Heart right ventricle (tissue), 16 donors: ENCODE results near the gene RPGRIP1L. TPM values are rescaled to one million over a fixed set of nuclear protein-coding genes. Genes with fewer than 3 reads are reported as not detected.

ENCODE experiments used
- ATAC-seq, 8 donors: fragments of 200-7000 bp; cut with Tn5 transposase; one replicate each; pipeline ENCODE4 v1.9.1; 2020; ENCODE audit warnings: mild to moderate bottlenecking in 8 of 8, moderate library complexity in 8 of 8, moderate number of reproducible peaks in 1 of 8
- DNase-seq, 2 donors: peaks; one replicate each; pipeline ENCODE4 v3.0.0-alpha.2; 2020
- H3K27ac ChIP-seq, 10 donors: fragments of 200-600 bp; sonication (generic) in 2 of 10; one replicate each; pipeline versions ENCODE4 v1.5.0 to v1.8.0; 2020 to 2022; ENCODE audit warnings: mild to moderate bottlenecking in 3 of 10
- H3K27me3 ChIP-seq, 7 donors: fragments of 200-600 bp; one replicate each; pipeline ENCODE4 v1.8.0; 2021 to 2022; ENCODE audit warnings: mild to moderate bottlenecking in 2 of 7
- H3K36me3 ChIP-seq, 9 donors: fragments of 200-600 bp; sonication (generic) in 1 of 9; one replicate each; pipeline versions ENCODE4 v1.5.0 to v1.8.0; 2020 to 2022; ENCODE audit warnings: mild to moderate bottlenecking in 2 of 9
- H3K4me1 ChIP-seq, 9 donors: fragments of 200-600 bp; sonication (generic) in 1 of 9; one replicate each; pipeline versions ENCODE4 v1.5.0 to v1.8.0; 2020 to 2022; ENCODE audit warnings: mild to moderate bottlenecking in 4 of 9
- H3K4me3 ChIP-seq, 10 donors: fragments of 200-600 bp; sonication (generic) in 2 of 10; one replicate each; pipeline versions ENCODE4 v1.5.0 to v1.8.0; 2020 to 2022; ENCODE audit warnings: mild to moderate bottlenecking in 7 of 10, moderate library complexity in 2 of 10
- H3K9me3 ChIP-seq, 11 donors: fragments of 200-600 bp in 10 of 11; sonication (generic) in 2 of 11; one replicate each; pipeline versions ENCODE4 v1.5.0 to v1.8.0; 2013 to 2022; ENCODE audit warnings: mild to moderate bottlenecking in 2 of 11, control low read depth in 1 of 11, moderate library complexity in 1 of 11
- CTCF ChIP-seq, 9 donors: fragments of 200-600 bp; sonication (generic) in 2 of 9; IDR thresholded peaks; one replicate each; pipeline versions ENCODE4 v1.5.0 to v1.8.0; 2021 to 2022; ENCODE audit warnings: antibody characterized with exemption in 9 of 9, mild to moderate bottlenecking in 5 of 9, moderate library complexity in 1 of 9
- WGBS, 2 donors: extraction: QIAGEN DNeasy Blood & Tissue Kit; methylation state at CpG; one replicate each; pipeline ENCODE4 v1.1.7; 2013; ENCODE audit warnings: inconsistent platforms in 1 of 2; 5-methylcytosine and 5-hydroxymethylcytosine counted together
- intact Hi-C, 10 donors: fragments of 100-400 bp; cut with DNase I; formaldehyde crosslinking; loops; one replicate each; pipeline versions ENCODE4 v1.11.1 to v1.14.2; 2022
- polyA plus RNA-seq, 2 donors: library from polyadenylated mRNA; stranded (reverse); fragments of 200-250 nt; gene quantifications; one replicate each; pipeline ENCODE4 v1.2.3, GENCODE V29; 2013
- total RNA-seq, 10 donors: library from RNA; stranded (reverse); fragmentation: NEBNext Ultra II Directional in 3 of 10; extraction: Animal tissue kit (Norgen Biotek cat#: 25700) in 3 of 10; gene quantifications; one replicate each; pipeline versions ENCODE4 v1.2.1 to v1.2.4, GENCODE V29; 2021 to 2023
- donor health status: Arrhythmogenic right ventricular cardiomyopathy.
- donor health status: ischemic (EF 13 %, LVEDD 7.1; RV severe dilation, severe dysfunction).
- donor health status: healthy with polysubstance abuse.
- donor health status: DM: no; HTN: yes; CAD: no.
- donor health status: DM: no; HTN: no; CAD: no.
- donor health status: ischemic (EF 25% LVEDD 6.9; RV normal size, moderate dysfunction).
- donor health status: ischemic (EF 25% LVEDD 5.7; RV mildly dilated, moderate dysfunction).
- donor health status: healthy.
- donor health status: DM: yes; HTN: yes; CAD: no.
- donor health status: Ischemic cardiomyopathy.
- donor health status: ischemic (EF 35%, LVEDD 5.7; RV mildly dilated, moderate dysfunction).
- donor health status: nonischemic (EF 11% LVEDD 7.7; RV severe dilation, severe dysfunction).
- donor health status: DM: yes; HTN: yes; CAD: no.
- donor health status: PGD.
- donor health status: ischemic (EF 29% LVEDD 5.4; RV normal size, mild dysfunction).
- donor health status: nonischemic (EF 23%, LVEDD 6.1; RV moderate dilation, normal function).

Gene RPGRIP1L
- total and polyA plus RNA-seq, 12 donors: 0.96 to 3.7 (median 2.4) TPM

GRCh38 chr16:53576210-53576609, 127.4 kb downstream of the RPGRIP1L start:
- whole genome bisulfite sequencing, 2 donors: 64 to 67% methylated on average over 4 of the region's 4 CpGs
- H3K9me3 ChIP-seq: peaks cover 0 to 21% (median 11%) of the 10 kb centered on the region in 11 donors
- no peaks in the 10 kb centered on the region for H3K4me1 ChIP-seq
- ATAC-seq (no peak), DNase-seq (no peak)
- intact Hi-C loops: no loop called here
- TF ChIP-seq CTCF (IDR thresholded peaks at IDR 0.05): no peak
- no peaks in the 10 kb centered on the region for H3K36me3 ChIP-seq
- H3K27me3 ChIP-seq: no peaks in the 10 kb centered on the region
- H3K27ac ChIP-seq: no peak overlapping the region
- no peak overlapping the region for H3K4me3 ChIP-seq

GRCh38 chr16:53571763-53572162, 131.9 kb downstream of the RPGRIP1L start:
- DNase-seq (no peak), ATAC-seq (no peak)
- Histone ChIP-seq H3K9me3 (peaks cover 0 to 25% (median 16%) of the 10 kb centered on the region in 11 donors), H3K27me3 (no peaks in the 10 kb centered on the region), H3K36me3 (no peaks in the 10 kb centered on the region), H3K27ac (no peak overlapping the region), H3K4me1 (no peaks in the 10 kb centered on the region), H3K4me3 (no peak overlapping the region)
- no peak for TF ChIP-seq CTCF (IDR thresholded peaks at IDR 0.05)
- intact Hi-C loops: no loop called here

DNA sequence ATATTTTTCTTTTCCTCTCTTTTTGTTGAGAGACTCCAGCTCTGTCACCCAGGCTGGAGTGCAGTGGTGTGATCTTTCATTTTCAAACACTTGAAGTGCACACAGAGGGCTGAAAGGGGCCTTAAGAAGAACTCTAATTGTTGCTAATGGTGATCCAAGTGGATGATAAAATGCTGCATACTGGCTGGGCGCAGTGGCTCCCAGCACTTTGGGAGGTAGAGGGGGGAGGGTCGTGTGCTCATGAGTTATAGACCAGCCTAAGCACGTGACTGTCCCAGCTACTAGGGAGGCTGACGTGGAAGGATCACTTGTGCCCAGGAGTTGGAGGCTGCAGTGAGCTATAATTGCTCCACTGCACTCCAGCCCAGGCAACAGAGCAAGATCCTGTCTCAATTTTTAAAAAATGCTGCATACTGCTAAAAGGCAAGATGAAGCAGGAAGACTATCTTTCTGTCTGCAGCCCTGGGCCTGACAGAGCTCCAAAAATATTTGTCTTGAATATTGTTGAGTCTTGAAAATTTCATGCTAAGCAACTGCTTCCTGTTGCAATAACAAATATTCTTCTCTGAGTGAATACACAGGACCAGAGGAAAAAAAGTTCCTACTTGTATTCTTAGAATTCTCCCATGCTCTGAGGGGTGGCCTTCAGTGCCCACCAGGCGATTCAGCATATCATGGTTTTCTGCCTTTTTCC, 137.0 kb downstream of the RPGRIP1L start:
- Histone ChIP-seq H3K27me3 (no peaks in the 10 kb centered on the region), H3K4me1 (no peaks in the 10 kb centered on the region), H3K27ac (no peak overlapping the region), H3K4me3 (no peak overlapping the region), H3K9me3 (peaks cover 0 to 14% (median 9%) of the 10 kb centered on the region in 11 donors), H3K36me3 (no peaks in the 10 kb centered on the region)
- ATAC-seq (no peak), DNase-seq (no peak)
- intact Hi-C loops: no loop called here
- 71 to 73% methylated on average over 5 of the region's 5 CpGs for WGBS, 2 donors
- no peak for TF ChIP-seq CTCF (IDR thresholded peaks at IDR 0.05)

DNA sequence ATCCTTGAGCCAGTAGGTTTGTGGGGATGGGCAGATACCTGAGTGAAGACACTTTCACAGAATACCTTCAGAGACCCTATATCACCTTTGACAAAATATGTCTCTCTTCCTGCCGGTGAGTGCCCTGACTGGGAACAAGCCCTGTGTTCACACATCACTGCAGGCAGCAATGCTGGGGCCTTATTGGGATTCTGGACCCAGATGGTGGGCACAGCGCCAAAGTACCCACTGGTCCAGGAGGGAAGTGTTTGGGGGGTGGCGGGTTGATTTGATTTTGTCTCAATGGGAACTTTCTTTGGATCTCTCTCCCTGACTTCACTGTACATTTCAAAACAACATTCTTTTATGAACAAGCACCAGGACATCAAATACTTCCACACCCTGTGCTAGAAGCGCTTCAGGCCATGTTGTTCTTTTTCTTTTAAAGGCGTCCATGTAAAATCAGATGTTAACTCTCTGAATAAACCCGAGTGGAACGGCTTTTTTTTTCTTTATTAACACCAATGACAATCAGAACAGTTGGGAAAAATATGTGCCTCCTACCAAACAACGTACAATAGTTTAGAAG, 138.3 kb downstream of the RPGRIP1L start:
- Histone ChIP-seq H3K4me3 (no peak overlapping the region), H3K4me1 (no peaks in the 10 kb centered on the region), H3K27ac (no peak overlapping the region), H3K36me3 (no peaks in the 10 kb centered on the region), H3K27me3 (no peaks in the 10 kb centered on the region), H3K9me3 (peaks cover 0 to 1% (median 0%) of the 10 kb centered on the region in 11 donors)
- 88 to 95% methylated on average over 8 of the region's 8 CpGs for WGBS, 2 donors
- TF ChIP-seq CTCF (IDR thresholded peaks at IDR 0.05): no peak
- DNase-seq (no peak), ATAC-seq (no peak)
- intact Hi-C loops: no loop called here
